ENCODE data around the gene SLC1A5.
"Not testable (repeated sequence)": the region's sequence is repeated elsewhere in the genome, so short reads cannot be mapped to it uniquely, and the experiment has no call there.

Gene SLC1A5

DNA sequence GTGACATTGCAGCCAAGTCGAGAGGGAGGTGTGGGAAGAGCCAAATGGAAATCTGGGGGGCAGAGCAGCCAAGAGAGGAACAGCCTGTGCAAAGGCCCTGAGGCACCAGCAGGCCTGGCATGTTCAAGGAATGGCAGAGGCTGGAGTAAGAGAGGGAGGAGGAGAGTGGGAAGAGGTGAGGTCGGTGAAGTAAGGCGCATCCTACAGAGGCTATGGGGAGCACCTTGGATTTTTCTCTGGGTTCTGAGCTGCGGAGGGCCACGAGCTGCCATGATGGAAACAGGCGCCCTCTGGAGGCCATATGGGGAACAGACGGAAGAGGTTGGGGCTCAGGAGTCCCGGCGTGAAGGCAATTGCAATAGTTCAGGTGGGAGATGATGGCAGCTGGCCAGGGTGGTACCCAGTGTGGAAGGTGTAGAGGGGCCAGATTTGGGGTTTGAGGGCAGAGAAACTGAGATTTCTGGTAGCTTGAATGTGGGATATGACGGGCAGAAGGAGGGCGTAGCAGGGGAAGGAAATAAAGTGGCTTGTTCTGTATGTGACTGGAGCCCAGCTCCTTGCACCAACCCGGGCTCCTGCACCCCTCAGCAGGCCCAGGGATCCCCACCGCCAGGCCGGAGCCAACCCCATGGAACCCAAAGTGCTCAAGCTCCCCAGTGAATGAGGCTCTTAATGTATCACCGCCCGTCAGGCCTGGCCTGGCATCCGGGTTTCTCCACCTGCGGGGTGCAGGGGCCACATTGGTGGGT lies 21.7 kb downstream of the SLC1A5 start:
- peak; percentile 73 for DNase-seq

DNA sequence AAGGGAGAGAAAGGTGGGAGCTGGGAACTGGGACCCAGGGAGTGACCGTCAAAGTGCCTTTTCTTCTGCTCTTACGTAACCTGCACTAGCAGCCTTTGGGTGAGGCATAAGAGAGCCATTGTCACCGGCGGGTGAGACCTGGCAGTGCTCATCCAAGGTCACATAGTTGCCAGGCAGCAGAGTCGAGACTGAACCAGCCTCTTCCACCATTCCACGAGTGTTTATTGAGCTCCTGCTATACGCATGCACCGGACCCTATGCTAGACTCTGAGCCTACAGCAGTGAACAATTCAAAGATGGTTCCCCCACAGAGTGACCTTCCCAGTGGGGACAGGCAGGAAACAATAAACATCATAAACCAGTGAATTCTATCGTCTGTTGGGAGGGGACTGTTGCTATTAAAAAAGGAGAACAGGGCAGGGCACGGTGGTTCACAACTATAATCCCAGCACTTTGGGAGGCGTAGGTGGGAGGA lies 23.5 kb downstream of the SLC1A5 start:
- no peak for DNase-seq

DNA sequence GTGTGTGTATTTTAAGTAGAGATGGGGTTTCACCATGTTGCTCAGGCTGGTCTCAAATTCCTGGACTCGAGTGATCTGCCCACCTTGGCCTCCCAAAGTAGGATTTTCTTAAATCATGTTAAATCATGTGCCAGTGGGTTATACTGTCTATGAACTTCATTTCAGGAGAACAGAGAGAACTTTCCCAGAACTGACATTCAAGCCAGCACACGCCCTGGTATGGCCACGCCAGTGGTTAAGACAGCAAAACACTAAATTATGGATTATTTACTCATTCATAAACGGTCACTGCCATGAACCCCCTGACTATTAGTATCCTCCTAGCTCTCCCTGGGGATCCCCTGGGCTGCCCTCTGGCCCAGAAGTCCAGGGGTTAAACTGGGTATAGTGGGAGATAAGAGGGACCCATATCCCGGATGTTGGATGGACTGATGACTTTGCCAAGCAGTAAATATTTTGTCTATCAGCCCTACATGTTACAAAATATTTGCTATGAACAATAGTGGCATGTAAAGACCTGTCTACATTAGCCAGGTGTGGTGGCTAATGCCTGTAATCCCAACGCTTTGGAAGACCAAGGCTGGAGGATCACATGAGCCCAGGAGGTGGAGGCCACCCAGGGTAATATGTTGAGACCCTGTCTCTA lies 26.0 kb downstream of the SLC1A5 start:
- no peak for DNase-seq

DNA sequence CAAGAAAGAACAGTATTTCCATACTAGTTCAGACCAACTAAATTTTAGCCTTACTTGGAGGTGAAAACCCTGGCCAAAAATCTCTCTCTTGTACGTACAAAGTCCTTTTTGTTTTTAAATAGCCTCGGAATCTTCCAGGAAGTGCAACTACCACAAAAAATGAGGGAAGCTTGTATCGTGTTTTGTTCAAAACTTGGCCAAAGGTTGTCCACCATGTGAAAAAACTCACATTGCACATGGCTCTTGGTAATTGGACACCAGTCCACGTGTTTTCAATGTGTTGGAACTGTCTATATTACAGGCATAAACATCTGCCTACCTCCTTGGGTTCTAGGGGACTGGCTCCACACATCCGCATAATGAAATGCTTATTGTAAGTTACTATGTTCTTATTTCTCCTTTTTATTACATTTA lies 27.0 kb downstream of the SLC1A5 start:
- DNase-seq: no peak

DNA sequence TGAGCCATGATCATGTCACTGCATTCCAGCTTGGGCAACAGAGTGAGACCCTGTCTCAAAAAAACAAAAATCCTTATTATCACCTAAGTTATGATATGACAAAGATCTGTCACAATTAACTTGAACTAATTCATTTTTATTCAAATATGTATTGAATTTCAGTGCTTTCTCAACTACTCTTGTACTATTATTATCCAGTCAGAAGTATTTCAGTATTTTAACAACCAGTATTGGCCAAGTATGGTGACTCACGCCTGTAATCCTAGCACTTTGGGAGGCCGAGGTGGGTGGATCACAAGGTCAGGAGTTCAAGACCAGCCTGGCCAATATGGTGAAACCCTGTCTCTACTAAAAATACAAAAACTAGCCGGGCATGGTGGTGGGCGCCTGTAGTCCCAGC lies 27.5 kb downstream of the SLC1A5 start:
- DNase-seq: not testable (repeated sequence)

DNA sequence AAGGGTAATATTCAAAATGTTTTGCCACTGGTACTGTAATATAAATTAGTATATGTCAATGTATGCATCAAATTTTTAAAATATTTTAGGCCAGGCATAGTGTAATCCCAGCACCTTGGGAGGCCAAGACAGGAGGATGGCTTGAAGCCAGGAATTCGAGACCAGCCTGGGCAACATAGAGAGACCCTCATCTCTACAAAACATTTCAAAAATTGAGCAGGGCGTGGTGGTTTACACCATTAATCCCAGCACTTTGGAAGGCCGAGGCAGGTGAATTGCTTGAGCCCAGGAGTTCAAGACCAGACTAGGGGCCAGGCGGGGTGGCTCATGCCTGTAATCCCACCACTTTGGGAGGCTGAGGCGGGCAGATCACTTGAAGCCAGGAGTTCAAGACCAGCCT lies 28.0 kb downstream of the SLC1A5 start:
- no peak for DNase-seq

DNA sequence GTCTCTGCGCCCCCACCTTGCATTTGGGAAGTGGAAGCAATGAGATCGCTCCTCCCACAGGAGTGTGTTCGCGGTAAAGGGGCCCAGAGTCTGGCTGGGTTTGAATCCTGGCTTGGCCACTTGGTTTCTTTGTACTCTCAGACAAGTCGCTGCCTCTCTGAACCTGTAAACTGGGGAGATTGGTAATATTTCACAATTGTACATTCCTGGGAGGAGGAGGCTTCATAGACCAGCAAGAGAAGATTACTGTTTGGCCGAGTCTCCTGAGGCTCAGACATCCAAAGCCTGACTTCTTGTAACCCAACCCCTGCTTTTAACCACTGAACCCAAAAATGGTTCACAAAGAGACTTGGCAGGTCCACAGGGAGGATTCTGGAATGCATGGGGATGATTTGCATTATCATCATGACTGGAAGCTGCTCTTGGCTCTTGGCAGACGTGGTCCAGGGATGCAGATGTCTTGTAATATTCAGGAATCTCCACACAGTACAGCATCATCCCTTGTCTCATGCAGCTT lies 28.5 kb downstream of the SLC1A5 start:
- DNase-seq: no peak

DNA sequence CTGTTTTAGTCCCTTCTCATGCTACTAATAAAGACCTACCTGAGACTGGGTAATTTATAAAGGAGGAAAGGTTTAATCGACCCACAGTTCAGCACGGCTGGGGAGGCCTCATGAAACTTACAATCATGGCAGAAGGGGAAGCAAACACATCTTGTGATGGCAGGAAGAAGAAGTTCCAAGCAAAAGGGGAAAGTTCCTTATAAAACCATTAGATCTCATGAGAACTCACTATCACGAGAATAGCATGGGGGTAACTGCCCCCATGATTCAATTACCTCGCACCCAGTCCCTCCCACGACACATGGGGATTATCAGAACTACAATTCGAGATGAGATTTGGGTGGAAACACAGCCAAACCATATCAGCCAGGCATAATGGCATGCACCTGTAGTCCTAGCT lies 29.2 kb downstream of the SLC1A5 start:
- DNase-seq: no peak

DNA sequence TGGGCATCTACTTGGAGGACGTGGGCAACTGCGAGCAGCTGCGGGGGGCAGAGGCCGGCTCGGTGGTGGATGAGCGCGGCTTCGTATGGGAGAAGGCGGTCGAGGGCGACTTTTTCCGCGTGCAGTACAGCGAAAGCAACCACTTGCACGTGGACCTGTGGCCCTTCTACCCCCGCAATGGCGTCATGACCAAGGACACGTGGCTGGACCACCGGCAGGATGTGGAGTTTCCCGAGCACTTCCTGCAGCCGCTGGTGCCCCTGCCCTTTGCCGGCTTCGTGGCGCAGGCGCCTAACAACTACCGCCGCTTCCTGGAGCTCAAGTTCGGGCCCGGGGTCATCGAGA lies 31.9 kb downstream of the SLC1A5 start:
- DNase-seq: no peak

DNA sequence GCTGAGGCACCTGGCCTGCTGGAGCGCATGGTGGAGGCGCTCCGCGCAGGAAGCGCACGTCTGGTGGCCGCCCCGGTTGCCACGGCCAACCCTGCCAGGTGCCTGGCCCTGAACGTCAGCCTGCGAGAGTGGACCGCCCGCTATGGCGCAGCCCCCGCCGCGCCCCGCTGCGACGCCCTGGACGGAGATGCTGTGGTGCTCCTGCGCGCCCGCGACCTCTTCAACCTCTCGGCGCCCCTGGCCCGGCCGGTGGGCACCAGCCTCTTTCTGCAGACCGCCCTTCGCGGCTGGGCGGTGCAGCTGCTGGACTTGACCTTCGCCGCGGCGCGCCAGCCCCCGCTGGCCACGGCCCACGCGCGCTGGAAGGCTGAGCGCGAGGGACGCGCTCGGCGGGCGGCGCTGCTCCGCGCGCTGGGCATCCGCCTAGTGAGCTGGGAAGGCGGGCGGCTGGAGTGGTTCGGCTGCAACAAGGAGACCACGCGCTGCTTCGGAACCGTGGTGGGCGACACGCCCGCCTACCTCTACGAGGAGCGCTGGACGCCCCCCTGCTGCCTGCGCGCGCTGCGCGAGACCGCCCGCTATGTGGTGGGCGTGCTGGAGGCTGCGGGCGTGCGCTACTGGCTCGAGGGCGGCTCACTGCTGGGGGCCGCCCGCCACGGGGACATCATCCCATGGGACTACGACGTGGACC lies 32.4 kb downstream of the SLC1A5 start:
- no peak for DNase-seq

DNA sequence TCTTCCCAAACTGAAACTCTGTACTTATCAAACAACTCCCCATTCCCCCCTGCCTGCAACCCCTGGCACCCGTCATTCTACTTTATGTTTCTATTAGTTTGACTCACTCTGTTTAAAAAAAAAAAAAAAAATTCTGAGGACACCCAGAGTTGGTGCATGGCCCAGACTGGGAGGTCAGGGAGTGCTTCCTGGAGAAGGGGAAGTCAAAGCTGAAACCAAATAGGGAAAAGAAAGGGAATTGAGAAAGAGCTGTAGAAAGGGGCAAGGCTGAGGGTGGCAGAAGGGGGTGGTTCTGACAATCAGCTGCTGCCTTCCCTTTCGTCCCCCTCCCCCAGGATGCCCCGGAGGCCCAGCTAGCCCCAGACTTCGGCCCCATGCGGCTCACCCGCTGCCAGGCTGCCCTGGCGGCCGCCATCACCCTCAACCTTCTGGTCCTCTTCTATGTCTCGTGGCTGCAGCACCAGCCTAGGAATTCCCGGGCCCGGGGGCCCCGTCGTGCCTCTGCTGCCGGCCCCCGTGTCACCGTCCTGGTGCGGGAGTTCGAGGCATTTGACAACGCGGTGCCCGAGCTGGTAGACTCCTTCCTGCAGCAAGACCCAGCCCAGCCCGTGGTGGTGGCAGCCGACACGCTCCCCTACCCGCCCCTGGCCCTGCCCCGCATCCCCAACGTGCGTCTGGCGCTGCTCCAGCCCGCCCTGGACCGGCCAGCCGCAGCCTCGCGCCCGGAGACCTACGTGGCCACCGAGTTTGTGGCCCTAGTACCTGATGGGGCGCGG lies 33.1 kb downstream of the SLC1A5 start:
- no peak for DNase-seq

- peak; percentile 77 for DNase-seq
Observed at GRCh38 chr19:46753420-46754155, 34.8 kb downstream of the SLC1A5 start.

DNA sequence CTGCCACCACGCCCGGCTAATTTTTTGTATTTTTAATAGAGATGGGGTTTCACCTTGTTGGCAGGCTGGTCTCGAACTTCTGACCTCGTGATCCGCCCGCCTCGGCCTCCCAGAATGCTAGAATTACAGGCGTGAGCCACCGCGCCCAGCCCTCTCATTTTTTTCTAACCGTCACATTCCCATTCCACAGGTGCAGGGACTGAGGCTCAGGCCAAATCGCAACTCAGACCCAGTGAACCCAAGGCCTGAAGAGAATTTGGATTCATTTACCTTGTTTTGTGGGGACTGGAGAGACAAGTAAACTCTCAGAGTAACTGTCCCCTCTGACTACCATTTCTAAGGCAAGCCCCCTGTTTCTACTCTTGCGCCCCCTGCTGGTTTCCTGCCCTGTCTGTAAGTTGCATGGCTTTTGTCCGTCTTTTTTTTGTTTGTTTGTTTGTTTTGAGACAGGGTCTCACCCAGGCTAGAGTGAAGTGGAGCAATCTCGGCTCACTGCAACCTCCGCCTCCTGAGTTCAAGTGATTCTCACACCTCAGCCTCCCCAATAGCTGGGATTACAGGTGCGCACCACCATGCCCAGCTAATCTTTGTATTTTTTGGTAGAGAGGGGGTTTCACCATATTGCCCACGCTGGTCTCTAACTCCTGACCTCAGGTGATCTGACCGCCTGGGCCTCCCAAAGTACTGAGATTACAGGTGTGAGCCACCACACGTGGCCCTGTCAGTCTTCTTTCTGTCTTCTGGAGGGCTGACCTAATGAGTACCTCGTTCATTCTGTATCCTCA lies 39.9 kb downstream of the SLC1A5 start:
- peak; percentile 78 for DNase-seq

- DNase-seq: peak; percentile 72
Observed at GRCh38 chr19:46746281-46747057, 41.9 kb downstream of the SLC1A5 start, which contains the start of gene STRN4. STRN4 (minus strand) TSS chr19:46746450; CDS start chr19:46746430, 20 bp downstream.

DNA sequence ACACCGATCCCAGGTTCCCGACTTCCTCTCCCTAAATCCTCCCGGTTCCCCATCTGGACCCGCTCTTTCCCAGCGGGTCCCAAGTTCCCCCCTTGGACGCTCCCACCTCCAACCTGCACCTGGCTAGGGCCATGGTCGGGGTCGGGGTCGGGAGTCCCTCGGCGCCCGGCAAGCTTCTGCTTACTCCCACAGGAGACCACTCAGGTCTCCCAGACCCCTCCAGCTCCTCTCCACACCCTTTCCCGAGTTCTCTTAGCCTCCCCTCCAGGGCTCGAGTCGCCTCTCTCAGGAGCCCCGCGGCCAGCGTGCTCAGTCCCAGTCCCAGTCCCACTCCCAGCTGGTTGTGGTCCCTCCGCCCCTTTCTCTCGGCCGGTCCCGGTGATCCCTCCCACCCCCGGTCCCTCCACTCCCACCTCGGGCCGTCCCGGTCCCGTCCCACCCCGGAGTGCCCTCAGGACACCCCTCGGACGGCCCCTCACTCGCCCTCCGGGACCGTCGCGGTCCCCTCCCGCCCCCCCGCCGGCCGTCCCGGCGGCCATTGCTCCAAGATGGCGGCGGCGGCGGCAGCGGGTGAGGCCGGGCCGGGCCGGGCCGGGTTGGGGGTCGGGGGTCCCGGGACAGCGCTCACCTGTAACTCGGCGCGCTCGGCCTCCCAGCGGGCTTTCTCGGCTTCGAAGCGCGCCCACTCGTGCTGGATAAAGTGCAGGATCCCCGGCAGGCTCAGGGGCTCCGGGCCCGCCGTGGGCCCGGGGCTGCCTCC lies 42.7 kb downstream of the SLC1A5 start, which contains the start of gene FKRP:
Gene FKRP, plus strand, starts transcription at position 537 of the 760 bp plus-strand sequence. CDS start 9,394 bp downstream, outside the sequence.
- DNase-seq: peak; percentile 34

- DNase-seq: no peak
Observed at GRCh38 chr19:46745030-46745429, 43.4 kb downstream of the SLC1A5 start.

DNA sequence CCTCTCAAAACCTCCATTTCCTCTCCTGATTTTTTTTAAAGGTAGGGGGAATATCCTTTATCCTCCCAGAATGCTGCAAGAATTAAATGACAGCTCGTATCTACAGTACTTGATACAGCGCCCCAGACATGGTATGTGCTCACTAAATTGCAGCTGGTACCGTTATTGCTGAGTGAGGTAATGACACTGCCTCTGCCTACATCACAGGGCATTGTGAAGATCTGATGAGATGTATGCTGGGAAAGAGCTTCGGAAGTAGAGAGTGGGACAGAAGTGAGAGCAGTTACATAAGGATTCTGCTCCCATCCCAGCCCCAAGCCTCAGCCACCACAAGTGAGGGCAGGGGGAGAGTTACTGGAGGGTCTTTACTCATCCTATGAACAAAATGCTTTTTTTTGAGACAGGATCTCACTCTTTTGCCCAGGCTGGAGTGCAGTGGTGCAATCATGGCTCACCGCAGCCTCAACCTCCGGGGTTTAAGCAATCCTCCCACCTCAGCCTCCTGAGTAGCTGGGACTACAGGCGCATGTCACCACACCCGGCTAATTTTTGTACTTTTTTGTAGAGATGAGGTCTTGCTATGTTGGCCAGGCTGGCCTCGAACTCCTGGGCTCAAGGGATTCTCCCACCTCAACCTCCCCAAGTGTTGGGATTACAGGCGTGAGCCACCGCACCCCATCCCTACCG lies 44.2 kb downstream of the SLC1A5 start:
- no peak for DNase-seq

DNA sequence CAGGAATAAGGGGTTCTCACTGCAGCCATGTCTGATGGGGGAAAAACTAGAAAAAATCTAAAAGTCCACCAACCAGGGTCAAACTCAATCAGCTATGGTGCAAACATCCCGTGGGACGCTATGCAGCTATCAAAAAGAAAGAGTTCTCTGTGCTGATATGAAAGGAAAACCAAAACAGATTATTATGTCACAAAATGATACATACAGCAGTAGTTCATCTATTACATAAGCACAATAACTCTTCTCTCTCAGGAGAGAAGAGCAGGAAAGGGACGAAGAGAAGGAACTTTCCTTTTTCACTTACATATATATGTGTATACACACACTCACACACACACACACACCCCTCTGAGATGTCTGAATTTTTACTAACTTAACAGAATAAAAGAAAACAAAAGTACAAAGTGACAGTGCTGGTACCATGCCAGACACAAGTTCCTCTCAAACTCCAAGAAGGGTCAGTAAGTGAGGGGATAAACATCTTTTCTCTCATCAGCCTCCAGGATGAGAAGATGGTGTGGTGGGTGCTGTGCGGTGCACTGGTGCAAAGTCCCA lies 45.4 kb downstream of the SLC1A5 start:
- DNase-seq: no peak

DNA sequence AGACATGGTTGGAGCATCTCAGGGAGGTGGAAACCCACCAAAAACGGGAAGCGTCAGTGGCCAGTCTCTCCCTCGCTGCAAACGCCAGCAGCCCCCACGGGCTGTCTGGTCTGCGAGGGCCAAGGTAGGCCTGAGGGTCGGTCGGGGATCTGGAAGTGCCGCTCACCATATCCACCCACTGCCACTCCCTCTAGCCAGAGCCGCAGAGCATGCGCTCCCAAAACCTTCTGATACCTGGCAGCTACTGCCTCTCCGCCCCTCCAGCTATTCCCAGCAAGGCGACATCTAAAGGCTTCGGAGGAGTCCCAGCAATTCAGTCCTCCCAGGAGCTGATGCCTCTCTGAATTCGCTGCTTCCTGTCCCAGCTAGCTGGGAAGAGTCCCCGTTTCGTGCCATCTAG lies 46.9 kb downstream of the SLC1A5 start:
- no peak for DNase-seq
